Mesenteric fat pad (tissue), 1 donor: ENCODE measurements around the gene TMEM266. TPM values are rescaled to one million over a fixed set of nuclear protein-coding genes. Genes with fewer than 3 reads are reported as not detected.
"Not testable (repeated sequence)": the region's sequence is repeated elsewhere in the genome, so short reads cannot be mapped to it uniquely, and the experiment has no call there.

Experiments used
- DNase-seq: peaks from one replicate; pipeline ENCODE4 v3.0.0-alpha.2; 2020; ENCODE audit warnings: low spot score
- long read RNA-seq: library from polyadenylated mRNA; unstranded; transcript quantifications from one replicate; pipeline ENCODE4 v2.0.0, GENCODE V29; 2020
- total RNA-seq: library from RNA; stranded (reverse); fragmentation: NEBNext Ultra II Directional; extraction: Animal tissue kit (Norgen Biotek cat#: 25700); gene quantifications from one replicate; pipeline ENCODE4 v1.2.1, GENCODE V29; 2021
- donor health status: DM: yes; HTN: yes; CAD: no.

The TMEM266 gene
- 0.19 TPM for total RNA-seq
- long read RNA-seq, partial matches to known transcripts = 0 of 7 reads
- long read RNA-seq, other reads (novel, unspliced or antisense) = 7 of 7 reads

- no peak for DNase-seq
Measured at GRCh38 chr15:76059320-76060117, at the start of gene TMEM266. Gene TMEM266, plus strand, starts transcription at chr15:76059985. Its CDS starts 74,279 bp downstream, at chr15:76134264.

GRCh38 chr15:76010613-76011012 is 49.2 kb upstream of the TMEM266 start:
- no peak for DNase-seq

DNA sequence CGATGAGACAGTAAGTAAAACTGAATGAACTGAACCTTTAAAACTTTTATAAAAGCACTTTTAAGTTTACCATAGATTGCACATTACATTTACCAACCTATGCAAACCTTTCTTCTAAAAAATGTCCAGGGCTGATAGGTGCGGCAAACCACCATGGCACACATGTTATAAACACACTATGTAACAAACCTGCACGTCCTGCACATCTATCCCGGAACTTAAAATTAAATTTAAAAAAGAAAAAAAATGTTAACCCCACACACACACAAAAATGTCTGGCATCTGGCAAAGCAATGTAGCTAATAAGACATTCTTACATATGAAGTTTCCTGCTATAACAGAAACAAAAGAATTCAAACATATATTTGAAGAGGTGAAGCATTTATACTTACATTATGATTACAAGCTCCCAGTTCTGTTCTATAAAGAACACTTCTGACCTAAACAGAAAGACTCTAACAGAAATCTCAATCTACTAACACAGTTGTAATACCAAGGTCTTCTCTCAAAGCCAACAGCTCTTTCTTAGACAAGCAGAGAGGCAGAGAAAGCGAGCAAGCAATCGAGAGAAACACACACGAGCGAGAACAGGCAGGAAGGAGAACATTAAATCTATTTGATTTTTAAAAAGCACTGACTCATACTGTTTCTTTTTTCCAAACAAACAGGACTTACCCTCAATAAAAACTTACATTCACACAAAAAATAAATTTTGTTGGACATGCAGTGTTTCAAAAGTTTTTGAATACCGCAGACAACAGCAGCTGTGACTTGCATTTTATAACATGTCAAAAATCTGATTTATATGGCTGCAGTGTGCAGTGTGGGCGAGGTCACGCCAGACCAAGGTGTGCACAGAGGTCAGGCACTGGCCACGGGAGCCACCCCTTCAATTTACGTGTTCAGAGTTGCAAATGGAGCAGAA is 47.9 kb upstream of the TMEM266 start, which contains the start of gene NRG4:
NRG4 (minus strand) TSS at position 798 of the 925 bp plus-strand sequence. CDS start 1,194 bp downstream, outside the sequence.
- no peak for DNase-seq

DNA sequence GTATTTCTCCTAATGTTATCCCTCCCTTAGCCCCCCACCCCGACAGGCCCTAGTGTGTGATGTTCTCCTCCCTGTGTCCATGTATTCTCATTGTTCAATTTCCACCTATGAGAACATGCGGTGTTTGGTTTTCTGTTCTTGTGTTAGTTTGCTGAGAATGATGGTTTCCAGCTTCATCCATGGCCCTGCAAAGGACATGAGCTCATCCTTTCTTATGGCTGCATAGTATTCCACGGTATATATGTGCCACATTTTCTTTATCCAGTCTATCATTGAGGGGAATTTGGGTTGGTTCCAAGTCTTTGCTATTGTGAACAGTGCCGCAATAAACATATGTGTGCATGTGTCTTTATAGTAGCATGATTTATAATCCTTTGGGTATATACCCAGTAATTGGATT is 46.3 kb upstream of the TMEM266 start:
- not testable (repeated sequence) for DNase-seq

GRCh38 chr15:76024021-76024768 is 35.6 kb upstream of the TMEM266 start:
- no peak for DNase-seq

- no peak for DNase-seq
Measured at GRCh38 chr15:76032046-76032445, 27.7 kb upstream of the TMEM266 start.

GRCh38 chr15:76033438-76033837 is 26.3 kb upstream of the TMEM266 start:
- DNase-seq = no peak

- no peak for DNase-seq
Measured at GRCh38 chr15:76034111-76034510, 25.7 kb upstream of the TMEM266 start.

DNA sequence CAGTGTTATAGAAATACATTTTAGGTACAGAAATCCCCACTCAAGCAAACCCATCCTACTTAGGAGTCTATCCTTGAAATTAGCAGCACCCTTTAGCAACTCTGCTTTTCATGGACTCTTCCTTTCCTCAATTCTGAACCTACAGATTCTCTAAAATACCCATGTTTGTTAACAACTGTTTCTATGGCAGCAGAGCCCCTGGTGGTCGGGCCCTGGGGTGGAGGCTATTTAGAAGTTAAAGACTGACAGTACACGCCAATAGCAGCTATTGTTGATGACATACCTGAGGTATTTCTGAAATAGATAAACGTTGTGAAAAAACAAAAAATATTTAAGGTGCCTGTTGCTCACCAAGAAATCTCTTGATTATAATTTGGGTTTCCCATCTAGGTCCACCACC is 24.2 kb upstream of the TMEM266 start:
- no peak for DNase-seq

GRCh38 chr15:76038512-76038911 is 21.3 kb upstream of the TMEM266 start:
- DNase-seq = no peak

DNA sequence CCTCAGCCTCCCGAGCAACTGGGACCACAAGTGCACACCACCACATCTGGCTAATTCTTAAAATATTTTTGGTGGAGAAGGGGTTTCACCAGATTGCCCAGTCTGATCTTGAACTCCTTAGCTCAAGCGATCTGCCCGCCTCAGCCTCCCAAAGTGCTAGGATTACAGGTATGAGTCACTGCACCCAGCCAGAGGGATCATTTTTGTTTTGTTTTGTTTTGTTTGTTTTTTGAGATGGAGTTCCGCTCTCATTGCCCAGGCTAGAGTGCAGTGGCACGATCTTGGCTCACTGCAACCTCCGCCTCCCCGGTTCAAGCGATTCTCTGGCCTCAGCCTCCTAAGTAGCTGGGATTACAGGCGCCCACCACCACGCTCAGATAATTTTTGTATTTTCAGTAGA is 5.6 kb upstream of the TMEM266 start:
- not testable (repeated sequence) for DNase-seq

DNA sequence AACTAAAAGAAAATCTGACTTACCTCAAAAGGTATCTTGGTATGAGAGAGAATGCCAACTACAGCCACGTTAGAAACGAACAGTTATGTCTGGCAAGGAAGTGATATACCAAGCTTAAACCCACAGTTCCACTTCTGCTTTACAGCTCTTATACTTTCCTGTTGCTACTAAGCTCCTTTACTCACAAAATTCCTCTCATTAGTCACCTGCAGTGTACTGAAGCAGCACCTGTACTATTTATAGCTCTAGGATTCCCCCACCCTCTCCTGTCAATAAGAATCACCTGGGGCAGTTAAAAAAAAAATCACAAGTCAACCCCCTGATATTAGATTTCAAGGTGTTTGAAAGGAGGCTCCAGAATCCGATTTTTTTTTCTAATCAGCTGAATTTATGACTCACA is 2.9 kb upstream of the TMEM266 start:
- no peak for DNase-seq

DNA sequence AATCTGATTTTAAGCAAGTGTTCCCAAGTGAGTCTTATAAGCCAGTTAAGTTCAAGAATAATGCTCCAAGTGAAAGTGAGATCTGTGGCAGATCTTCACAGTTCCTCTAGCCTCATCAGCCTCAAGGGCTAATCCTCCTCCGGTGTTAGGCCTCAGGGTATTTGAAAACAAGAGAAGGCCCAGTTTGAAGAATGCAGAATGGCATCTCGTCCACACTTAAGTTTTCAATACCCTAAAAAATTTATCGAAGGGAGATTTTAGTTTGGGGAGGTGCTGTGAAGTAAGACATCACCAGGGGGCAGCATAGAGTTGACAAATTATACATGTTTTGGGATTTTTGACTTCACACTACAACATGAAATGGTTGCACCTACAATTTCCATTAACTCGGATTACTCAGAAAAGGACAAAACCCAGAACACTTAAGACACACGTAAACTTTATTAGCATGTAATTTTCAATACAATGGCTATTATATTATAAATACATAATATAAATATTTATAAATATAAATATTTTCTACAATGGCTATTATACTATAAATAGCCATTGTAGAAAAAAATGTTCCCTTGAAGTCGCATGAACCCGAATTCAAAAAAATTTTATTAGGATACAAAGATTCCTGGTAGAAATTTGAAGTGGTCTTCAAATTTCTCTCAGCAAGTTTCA is 2.3 kb upstream of the TMEM266 start:
- DNase-seq = no peak

DNA sequence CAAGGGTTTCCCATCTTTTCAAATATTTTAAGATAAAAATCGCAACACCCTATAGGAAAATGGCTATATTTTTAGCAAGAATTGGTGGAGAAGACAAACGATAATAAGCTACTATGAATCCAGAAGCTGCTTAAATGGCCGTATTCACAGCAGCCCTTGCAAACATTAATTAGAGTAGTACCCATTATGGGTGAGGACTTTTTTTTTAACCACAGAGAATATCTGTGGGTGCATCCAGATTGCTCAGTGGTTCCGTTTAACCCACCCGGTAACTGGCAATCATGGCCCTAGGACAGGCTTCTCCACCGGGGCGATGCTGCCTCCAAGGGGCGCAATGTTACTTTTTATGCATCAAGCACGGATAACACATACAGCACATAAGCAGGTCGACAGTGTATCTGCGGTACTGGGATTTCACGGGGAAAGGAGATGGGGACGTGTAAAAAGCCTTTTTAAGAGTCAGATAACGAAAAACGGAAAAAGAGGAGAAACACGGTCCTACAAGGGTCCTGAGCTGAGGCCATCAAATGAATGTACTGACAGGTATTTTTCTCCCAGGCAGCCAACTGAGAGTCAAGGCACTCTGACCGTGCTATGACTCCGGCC is 968 bp upstream of the TMEM266 start:
- no peak for DNase-seq

- no peak for DNase-seq
Measured at GRCh38 chr15:76060118-76060989, 569 bp downstream of the TMEM266 start.

DNA sequence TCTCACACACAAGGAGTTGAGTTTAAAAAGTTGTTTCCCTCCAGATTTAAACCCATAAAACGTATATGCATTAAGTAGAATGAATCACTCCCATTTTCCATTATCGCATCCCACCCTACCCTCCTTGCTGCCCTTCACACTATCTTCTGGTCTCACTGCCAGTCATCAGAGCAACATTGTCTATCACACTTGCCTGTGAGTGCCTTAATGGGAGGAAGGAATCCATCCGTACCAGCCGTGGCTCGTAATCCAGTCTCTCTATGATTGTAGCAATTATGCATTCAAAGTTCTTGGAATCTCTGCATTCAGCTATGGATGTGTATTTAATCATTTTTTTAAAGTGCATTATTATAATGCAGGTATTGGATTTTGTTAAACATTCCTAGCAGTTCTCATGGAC is 1.9 kb downstream of the TMEM266 start:
- no peak for DNase-seq

- no peak for DNase-seq
Measured at GRCh38 chr15:76062286-76062685, 2.5 kb downstream of the TMEM266 start.

DNA sequence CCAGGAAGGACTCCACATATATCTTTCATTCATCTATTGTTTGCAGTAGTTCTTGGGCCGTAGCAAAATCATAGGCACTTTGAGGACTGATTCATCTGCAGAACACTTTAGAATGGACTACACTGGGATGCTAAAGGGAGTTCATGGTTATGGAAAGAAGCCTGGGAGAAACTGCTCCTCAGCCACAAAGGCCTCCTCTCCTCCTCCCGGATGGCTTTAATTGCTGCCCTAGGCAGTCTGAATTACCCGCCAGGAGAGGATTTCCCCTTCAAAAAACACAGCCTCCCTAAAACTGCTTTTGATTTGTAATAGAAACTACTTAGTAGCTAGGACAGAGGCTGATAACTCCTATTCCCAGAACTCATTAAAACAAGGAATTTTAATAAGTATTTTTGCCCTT is 4.6 kb downstream of the TMEM266 start:
- DNase-seq = no peak

DNA sequence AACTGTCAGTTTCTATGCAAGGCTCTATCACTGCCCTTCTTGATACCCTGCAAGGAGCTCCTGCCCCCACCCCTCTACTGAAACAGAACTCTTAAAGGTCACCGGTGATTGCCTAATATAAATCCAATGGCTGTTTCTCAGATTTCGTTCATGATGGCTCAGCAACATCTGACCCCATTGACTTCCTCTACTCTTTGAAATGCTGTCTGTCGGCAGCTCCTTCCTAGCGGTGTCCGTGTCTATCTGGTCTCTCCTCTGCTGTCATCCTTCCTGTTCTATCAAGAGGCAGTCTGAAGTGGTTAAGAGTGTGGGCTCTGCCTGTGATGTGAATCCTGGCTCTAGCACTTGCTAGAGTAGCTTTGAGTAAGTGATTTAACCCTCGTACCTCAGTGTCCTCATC is 5.5 kb downstream of the TMEM266 start:
- no peak for DNase-seq
